Gastrocnemius medialis (tissue), 4 donors: ENCODE data around the gene SDCCAG8.

ENCODE experiments used
- POLR2A ChIP-seq, 2 donors: fragments of 450-650 bp; IDR thresholded peaks; one replicate each; pipeline ENCODE4 v1.6.1; 2017; ENCODE audit warnings: antibody characterized with exemption in 2 of 2, mild to moderate bottlenecking in 2 of 2, moderate library complexity in 2 of 2
- TF ChIP-seq, protein P1 (sequence below), 5 experiments: fragments of 450-650 bp in 3 of 5; fragments of 200-600 bp in 2 of 5; sonication (generic) in 2 of 5; IDR thresholded peaks in 4 of 5; conservative IDR thresholded peaks in 1 of 5; 1 replicate in 4 of 5; 2 replicates in 1 of 5; pipeline ENCODE4 v1.5.1; 2016 to 2019; ENCODE audit warnings: antibody characterized with exemption in 5 of 5, mild to moderate bottlenecking in 3 of 5, moderate library complexity in 3 of 5

DNA sequence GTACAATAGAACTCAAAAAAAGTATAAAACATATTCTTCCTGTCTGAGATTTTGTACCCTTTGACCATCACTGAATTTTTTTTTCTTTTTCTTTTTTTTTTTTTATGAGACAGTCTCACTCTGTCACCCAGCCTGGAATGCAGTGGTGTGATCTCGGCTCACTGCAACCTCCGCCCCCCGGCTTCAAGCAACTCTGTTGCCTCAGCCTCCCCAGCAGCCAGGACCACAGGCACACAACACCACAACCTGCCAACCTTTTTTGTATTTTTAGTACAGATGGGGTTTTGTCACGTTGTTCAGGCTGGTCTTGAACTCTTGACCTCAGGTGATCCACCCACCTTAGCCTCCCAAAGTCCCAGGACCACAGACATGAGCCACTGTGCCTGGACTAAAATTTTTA, 10.4 kb downstream of the SDCCAG8 start:
- no peak for TF ChIP-seq POLR2A (IDR thresholded peaks at IDR 0.05)
- TF ChIP-seq, protein P1, sequence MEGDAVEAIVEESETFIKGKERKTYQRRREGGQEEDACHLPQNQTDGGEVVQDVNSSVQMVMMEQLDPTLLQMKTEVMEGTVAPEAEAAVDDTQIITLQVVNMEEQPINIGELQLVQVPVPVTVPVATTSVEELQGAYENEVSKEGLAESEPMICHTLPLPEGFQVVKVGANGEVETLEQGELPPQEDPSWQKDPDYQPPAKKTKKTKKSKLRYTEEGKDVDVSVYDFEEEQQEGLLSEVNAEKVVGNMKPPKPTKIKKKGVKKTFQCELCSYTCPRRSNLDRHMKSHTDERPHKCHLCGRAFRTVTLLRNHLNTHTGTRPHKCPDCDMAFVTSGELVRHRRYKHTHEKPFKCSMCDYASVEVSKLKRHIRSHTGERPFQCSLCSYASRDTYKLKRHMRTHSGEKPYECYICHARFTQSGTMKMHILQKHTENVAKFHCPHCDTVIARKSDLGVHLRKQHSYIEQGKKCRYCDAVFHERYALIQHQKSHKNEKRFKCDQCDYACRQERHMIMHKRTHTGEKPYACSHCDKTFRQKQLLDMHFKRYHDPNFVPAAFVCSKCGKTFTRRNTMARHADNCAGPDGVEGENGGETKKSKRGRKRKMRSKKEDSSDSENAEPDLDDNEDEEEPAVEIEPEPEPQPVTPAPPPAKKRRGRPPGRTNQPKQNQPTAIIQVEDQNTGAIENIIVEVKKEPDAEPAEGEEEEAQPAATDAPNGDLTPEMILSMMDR (IDR thresholded peaks at IDR 0.05 in 4 of 5, conservative IDR thresholded peaks at IDR 0.05 in 1 of 5), result no peak
